Lower lobe of right lung (tissue), 2 donors: ENCODE data around the gene ADGRL3. TPM values are rescaled to one million over a fixed set of nuclear protein-coding genes. Genes with fewer than 3 reads are reported as not detected.

Experiments used
- ATAC-seq, 2 donors: fragments of 200-7000 bp; cut with Tn5 transposase; one replicate each; pipeline ENCODE4 v1.9.1; 2020 to 2022; ENCODE audit warnings: mild to moderate bottlenecking in 2 of 2, moderate library complexity in 2 of 2
- DNase-seq: peaks from one replicate; pipeline ENCODE4 v3.0.0-alpha.2; 2020
- H3K27ac ChIP-seq: fragments of 200-600 bp; one replicate; pipeline ENCODE4 v1.8.0; 2022
- H3K27me3 ChIP-seq: fragments of 200-600 bp; one replicate; pipeline ENCODE4 v1.8.0; 2022; ENCODE audit warnings: low read depth
- H3K36me3 ChIP-seq: fragments of 200-600 bp; one replicate; pipeline ENCODE4 v1.8.0; 2022; ENCODE audit warnings: mild to moderate bottlenecking
- H3K4me1 ChIP-seq: fragments of 200-600 bp; one replicate; pipeline ENCODE4 v1.8.0; 2022
- H3K4me3 ChIP-seq: fragments of 200-600 bp; one replicate; pipeline ENCODE4 v1.8.0; 2022; ENCODE audit warnings: mild to moderate bottlenecking
- H3K9me3 ChIP-seq: fragments of 200-600 bp; one replicate; pipeline ENCODE4 v1.8.0; 2022
- CTCF ChIP-seq: fragments of 200-600 bp; IDR thresholded peaks from one replicate; pipeline ENCODE4 v1.8.0; 2022; ENCODE audit warnings: antibody characterized with exemption, mild to moderate bottlenecking
- intact Hi-C: fragments of 100-400 bp; cut with DNase I; formaldehyde crosslinking; loops from one replicate; pipeline ENCODE4 v1.11.0; 2022
- total RNA-seq: library from RNA; stranded (reverse); fragmentation: NEBNext Ultra II Directional; extraction: Animal tissue kit (Norgen Biotek cat#: 25700); gene quantifications from one replicate; pipeline ENCODE4 v1.2.1, GENCODE V29; 2021
- donor health status: DM: no; HTN: yes; CAD: no; lungs with severe emphysema.

The ADGRL3 gene
- total RNA-seq, 1 donor from 2014 or later = 6.0 TPM

GRCh38 chr4:62057031-62057430, 856.9 kb downstream of the ADGRL3 start:
- H3K27me3 ChIP-seq = no peaks in the 10 kb centered on the region
- no peaks in the 10 kb centered on the region for H3K9me3 ChIP-seq
- intact Hi-C loops = no loop called here
- no peaks in the 10 kb centered on the region for H3K36me3 ChIP-seq
- H3K27ac ChIP-seq = no peak overlapping the region
- no peak for DNase-seq
- ATAC-seq = no peak
- no peak overlapping the region for H3K4me3 ChIP-seq
- no peak for TF ChIP-seq CTCF
- no peaks in the 10 kb centered on the region for H3K4me1 ChIP-seq

GRCh38 chr4:62058571-62058970, 858.4 kb downstream of the ADGRL3 start:
- no peak for TF ChIP-seq CTCF

GRCh38 chr4:62070291-62070852, 870.2 kb downstream of the ADGRL3 start:
- no peak for DNase-seq
- Histone ChIP-seq H3K4me3 (no peak overlapping the region), H3K9me3 (no peaks in the 10 kb centered on the region), H3K4me1 (no peaks in the 10 kb centered on the region), H3K27ac (no peak overlapping the region), H3K36me3 (no peaks in the 10 kb centered on the region), H3K27me3 (no peaks in the 10 kb centered on the region)
- intact Hi-C loops = no loop called here
- no peak for ATAC-seq
- no peak for TF ChIP-seq CTCF

More at GRCh38 chr4:62058571-62058970, 858.4 kb downstream of the ADGRL3 start:
- no peaks in the 10 kb centered on the region for H3K36me3 ChIP-seq
- no peak overlapping the region for H3K27ac ChIP-seq
- no peaks in the 10 kb centered on the region for H3K4me1 ChIP-seq
- H3K9me3 ChIP-seq = no peaks in the 10 kb centered on the region
- H3K4me3 ChIP-seq = no peak overlapping the region
- intact Hi-C loops = no loop called here
- DNase-seq (no peak), ATAC-seq (no peak)
- H3K27me3 ChIP-seq = no peaks in the 10 kb centered on the region

- intact Hi-C loops = no loop called here
These were observed 875.0 kb downstream of the ADGRL3 start for GRCh38 chr4:62075089-62075488.

GRCh38 chr4:62075521-62075920, 875.4 kb downstream of the ADGRL3 start:
- Histone ChIP-seq H3K27me3 (no peaks in the 10 kb centered on the region), H3K4me1 (no peaks in the 10 kb centered on the region), H3K4me3 (no peak overlapping the region), H3K36me3 (no peaks in the 10 kb centered on the region), H3K27ac (no peak overlapping the region), H3K9me3 (no peaks in the 10 kb centered on the region)
- DNase-seq (no peak), ATAC-seq (no peak)
- intact Hi-C loops = no loop called here
- no peak for TF ChIP-seq CTCF

More at GRCh38 chr4:62075089-62075488, 875.0 kb downstream of the ADGRL3 start:
- H3K4me1 ChIP-seq = no peaks in the 10 kb centered on the region
- no peak for ATAC-seq
- TF ChIP-seq CTCF = no peak
- no peaks in the 10 kb centered on the region for H3K36me3 ChIP-seq
- H3K9me3 ChIP-seq = no peaks in the 10 kb centered on the region
- no peak overlapping the region for H3K27ac ChIP-seq
- no peaks in the 10 kb centered on the region for H3K27me3 ChIP-seq
- no peak overlapping the region for H3K4me3 ChIP-seq
- no peak for DNase-seq
